ENCODE data around the gene HOXA7.

HOXA7 gene

GRCh38 chr7:27116031-27116961, 40.2 kb downstream of the HOXA7 start:
- no peak for DNase-seq

- no peak for DNase-seq
Observed at GRCh38 chr7:27115221-27116026, 41.1 kb downstream of the HOXA7 start.

GRCh38 chr7:27114881-27115220, 41.6 kb downstream of the HOXA7 start:
- no peak for DNase-seq

- no peak for DNase-seq
Observed at GRCh38 chr7:27113991-27114769, 42.3 kb downstream of the HOXA7 start.

GRCh38 chr7:27112955-27113949, 43.2 kb downstream of the HOXA7 start:
- no peak for DNase-seq

- DNase-seq, result no peak
Observed at GRCh38 chr7:27112361-27112760, 44.1 kb downstream of the HOXA7 start.

GRCh38 chr7:27111751-27112277, 44.7 kb downstream of the HOXA7 start:
- DNase-seq, result no peak

- no peak for DNase-seq
Observed at GRCh38 chr7:27111042-27111750, 45.3 kb downstream of the HOXA7 start.

GRCh38 chr7:27110186-27111031, 46.1 kb downstream of the HOXA7 start:
- no peak for DNase-seq

- no peak for DNase-seq
Observed at GRCh38 chr7:27109466-27110185, 46.8 kb downstream of the HOXA7 start.

GRCh38 chr7:27108390-27109127, 47.9 kb downstream of the HOXA7 start:
- no peak for DNase-seq

GRCh38 chr7:27107391-27108381, 48.8 kb downstream of the HOXA7 start:
- DNase-seq, result no peak

- no peak for DNase-seq
Observed at GRCh38 chr7:27106901-27107240, 49.6 kb downstream of the HOXA7 start.

- no peak for DNase-seq
Observed at GRCh38 chr7:27106181-27106900, 50.1 kb downstream of the HOXA7 start.

GRCh38 chr7:27105301-27106031, 51.0 kb downstream of the HOXA7 start:
- DNase-seq, result no peak

Measured in suppressor macrophage treated with lipopolysaccharide for 4 hours (primary cell).